ENCODE data around the gene CDHR5. TPM values are rescaled to one million over a fixed set of nuclear protein-coding genes. Genes with fewer than 3 reads are reported as not detected.
A peak's percentile ranks its signal among the peaks of the same experiment; 100 is the strongest.

Gene CDHR5
- total RNA-seq, 1 donor from 2014 or later: not detected

- DNase-seq (ENCODE audit: low read depth in 2 of 2): no peak
Observed at GRCh38 chr11:623999-624704, 603 bp downstream of the CDHR5 start.

- DNase-seq (ENCODE audit: low read depth in 2 of 2): no peak
Observed at GRCh38 chr11:623349-623869, 1.3 kb downstream of the CDHR5 start.

GRCh38 chr11:621838-622237 is 2.9 kb downstream of the CDHR5 start:
- DNase-seq (ENCODE audit: low read depth in 2 of 2): no peak

- no peak for DNase-seq (ENCODE audit: low read depth in 2 of 2)
Observed at GRCh38 chr11:620935-621814, 3.6 kb downstream of the CDHR5 start.

GRCh38 chr11:620201-620600 is 4.6 kb downstream of the CDHR5 start:
- no peak for DNase-seq (ENCODE audit: low read depth in 2 of 2)

- DNase-seq (ENCODE audit: low read depth in 2 of 2): no peak
Observed at GRCh38 chr11:619628-620050, 5.1 kb downstream of the CDHR5 start.

- DNase-seq (ENCODE audit: low read depth in 2 of 2): no peak
Observed at GRCh38 chr11:618856-619627, 5.7 kb downstream of the CDHR5 start.

GRCh38 chr11:617912-618682 is 6.7 kb downstream of the CDHR5 start:
- no peak for DNase-seq (ENCODE audit: low read depth in 2 of 2)

GRCh38 chr11:617199-617911 is 7.4 kb downstream of the CDHR5 start:
- no peak for DNase-seq (ENCODE audit: low read depth in 2 of 2)

- DNase-seq (ENCODE audit: low read depth in 2 of 2): no peak
Observed at GRCh38 chr11:616320-617198, 8.2 kb downstream of the CDHR5 start.

GRCh38 chr11:615504-616319 is 9.0 kb downstream of the CDHR5 start, which contains the start of gene IRF7:
IRF7 (minus strand) TSS chr11:615950; CDS start chr11:615364, 586 bp downstream.
- peak; percentile 67 to 93 for DNase-seq (ENCODE audit: low read depth in 2 of 2)

- no peak for DNase-seq (ENCODE audit: low read depth in 2 of 2)
Observed at GRCh38 chr11:614623-615503, 9.9 kb downstream of the CDHR5 start.

- DNase-seq (ENCODE audit: low read depth in 2 of 2): no peak
Observed at GRCh38 chr11:614021-614622, 10.6 kb downstream of the CDHR5 start.

GRCh38 chr11:613369-613968 is 11.3 kb downstream of the CDHR5 start:
- DNase-seq (ENCODE audit: low read depth in 2 of 2): peak; percentile 34 to 82

GRCh38 chr11:612961-613300 is 11.8 kb downstream of the CDHR5 start:
- no peak for DNase-seq (ENCODE audit: low read depth in 2 of 2)

- DNase-seq (ENCODE audit: low read depth in 2 of 2): peak in 1 of 2 donors; percentile 24
Observed at GRCh38 chr11:612201-612960, 12.4 kb downstream of the CDHR5 start.
